ACC112 (cell line): Measurements from ENCODE around the gene ZNF670.

Source experiments
- H2AFZ ChIP-seq: fragments of 200-600 bp; sonication (generic); one replicate; pipeline ENCODE4 v1.6.0; 2017; ENCODE audit warnings: antibody characterized with exemption, low read length; ENCODE audit not compliant: unreplicated experiment
- H3K27ac ChIP-seq: fragments of 200-600 bp; sonication (generic); 2 replicates; pipeline ENCODE4 v1.5.1; 2014; ENCODE audit warnings: low read depth, mild to moderate bottlenecking, antibody characterized with exemption, low read length, moderate library complexity
- H3K27me3 ChIP-seq: fragments of 200-600 bp; sonication (generic); 2 replicates; pipeline ENCODE4 v1.6.1; 2014; ENCODE audit warnings: mild to moderate bottlenecking, antibody characterized with exemption, low read length, moderate library complexity, mixed read lengths; ENCODE audit not compliant: insufficient read depth
- H3K36me3 ChIP-seq: fragments of 200-600 bp; sonication (generic); 2 replicates; pipeline ENCODE4 v1.6.1; 2016; ENCODE audit warnings: mild to moderate bottlenecking, antibody characterized with exemption, low read length, moderate library complexity, mixed read lengths; ENCODE audit not compliant: insufficient read depth
- H3K4me1 ChIP-seq: fragments of 200-600 bp; sonication (generic); one replicate; pipeline ENCODE4 v1.6.1; 2016; ENCODE audit warnings: low read length, mixed read lengths; ENCODE audit not compliant: insufficient read depth, unreplicated experiment, control insufficient read depth
- H3K4me3 ChIP-seq: fragments of 200-600 bp; sonication (generic); 2 replicates; pipeline ENCODE4 v1.5.1; 2014; ENCODE audit warnings: mild to moderate bottlenecking, low read depth, low read length
- H3K79me2 ChIP-seq: fragments of 200-600 bp; sonication (generic); one replicate; pipeline ENCODE4 v1.6.0; 2016; ENCODE audit warnings: low read length; ENCODE audit not compliant: control insufficient read depth, unreplicated experiment, insufficient read depth

ZNF670 gene

GRCh38 chr1:247114351-247115140 lies 35.9 kb upstream of the ZNF670 start:
- Histone ChIP-seq H3K4me3 (no peak overlapping the region), H3K36me3 (no peaks in the 10 kb centered on the region), H3K4me1 (no peaks in the 10 kb centered on the region), H3K27ac (no peak overlapping the region), H2AFZ (no peak overlapping the region), H3K79me2 (peaks cover 2% of the 10 kb centered on the region), H3K27me3 (no peaks in the 10 kb centered on the region)

- Histone ChIP-seq H3K36me3 (no peaks in the 10 kb centered on the region), H3K79me2 (peaks cover 2% of the 10 kb centered on the region), H3K27me3 (no peaks in the 10 kb centered on the region), H3K27ac (no peak overlapping the region), H3K4me1 (no peaks in the 10 kb centered on the region), H3K4me3 (no peak overlapping the region), H2AFZ (no peak overlapping the region)
Measured at GRCh38 chr1:247113733-247114271, 35.2 kb upstream of the ZNF670 start.

- H3K27ac ChIP-seq: no peak overlapping the region
- H3K4me1 ChIP-seq: no peaks in the 10 kb centered on the region
- H3K27me3 ChIP-seq: no peaks in the 10 kb centered on the region
- no peak overlapping the region for H2AFZ ChIP-seq
- no peaks in the 10 kb centered on the region for H3K36me3 ChIP-seq
- H3K4me3 ChIP-seq: no peak overlapping the region
- H3K79me2 ChIP-seq: peaks cover 2% of the 10 kb centered on the region
Measured at GRCh38 chr1:247113094-247113497, 34.5 kb upstream of the ZNF670 start.

- peak overlapping the region; percentile 92; the same call in 1 of the 2 replicates for H3K4me3 ChIP-seq
- H3K79me2 ChIP-seq: peaks cover 2% of the 10 kb centered on the region
- no peaks in the 10 kb centered on the region for H3K36me3 ChIP-seq
- H3K27ac ChIP-seq: no peak overlapping the region
- no peaks in the 10 kb centered on the region for H3K27me3 ChIP-seq
- H2AFZ ChIP-seq: no peak overlapping the region
- H3K4me1 ChIP-seq: no peaks in the 10 kb centered on the region
Measured at GRCh38 chr1:247112479-247112781, 33.8 kb upstream of the ZNF670 start.

GRCh38 chr1:247111700-247112478 lies 33.3 kb upstream of the ZNF670 start:
- Histone ChIP-seq H3K79me2 (peaks cover 2% of the 10 kb centered on the region), H3K4me3 (peak overlapping the region; percentile 92), H3K4me1 (no peaks in the 10 kb centered on the region), H3K36me3 (no peaks in the 10 kb centered on the region), H2AFZ (peak overlapping the region; percentile 97), H3K27ac (no peak overlapping the region), H3K27me3 (no peaks in the 10 kb centered on the region)

- Histone ChIP-seq H3K27ac (no peak overlapping the region), H3K27me3 (no peaks in the 10 kb centered on the region), H3K4me3 (peak overlapping the region; percentile 92), H2AFZ (peak overlapping the region; percentile 97), H3K79me2 (peaks cover 2% of the 10 kb centered on the region), H3K36me3 (no peaks in the 10 kb centered on the region), H3K4me1 (no peaks in the 10 kb centered on the region)
Measured at GRCh38 chr1:247111259-247111699, 32.7 kb upstream of the ZNF670 start.

- Histone ChIP-seq H3K4me1 (no peaks in the 10 kb centered on the region), H3K36me3 (no peaks in the 10 kb centered on the region), H3K27me3 (no peaks in the 10 kb centered on the region), H2AFZ (peak overlapping the region; percentile 97), H3K27ac (no peak overlapping the region), H3K4me3 (peak overlapping the region; percentile 92), H3K79me2 (peaks cover 2% of the 10 kb centered on the region)
Measured at GRCh38 chr1:247110627-247111258, 32.1 kb upstream of the ZNF670 start.

GRCh38 chr1:247107694-247108093 lies 29.1 kb upstream of the ZNF670 start:
- Histone ChIP-seq H3K4me1 (peaks cover 7% of the 10 kb centered on the region), H3K79me2 (peaks cover 12% of the 10 kb centered on the region), H3K27me3 (no peaks in the 10 kb centered on the region), H3K27ac (no peak overlapping the region), H2AFZ (no peak overlapping the region), H3K36me3 (no peaks in the 10 kb centered on the region), H3K4me3 (no peak overlapping the region)

- Histone ChIP-seq H3K4me1 (peaks cover 13% of the 10 kb centered on the region), H3K4me3 (no peak overlapping the region), H3K27me3 (no peaks in the 10 kb centered on the region), H3K36me3 (peaks cover 14% of the 10 kb centered on the region), H3K79me2 (peaks cover 29% of the 10 kb centered on the region), H3K27ac (no peak overlapping the region), H2AFZ (no peak overlapping the region)
Measured at GRCh38 chr1:247105966-247106365, 27.4 kb upstream of the ZNF670 start.

- peaks cover 13% of the 10 kb centered on the region for H3K4me1 ChIP-seq
- H3K79me2 ChIP-seq: peaks cover 33% of the 10 kb centered on the region
- peaks cover 23% of the 10 kb centered on the region for H3K36me3 ChIP-seq
- peak overlapping the region; percentile 93 for H3K4me3 ChIP-seq
- H2AFZ ChIP-seq: no peak overlapping the region
- no peak overlapping the region for H3K27ac ChIP-seq
- H3K27me3 ChIP-seq: no peaks in the 10 kb centered on the region
Measured at GRCh38 chr1:247104965-247105364, 26.4 kb upstream of the ZNF670 start.
